HG03558 (cell line): ENCODE results near the gene MALT1.

Experiments
- ATAC-seq: cut with Tn5 transposase; IDR thresholded peaks from one replicate; pipeline ENCODE4 v1.9.1; 2021; ENCODE audit warnings: moderate number of reproducible peaks; ENCODE audit not compliant: unreplicated experiment; ENCODE audit errors: extremely low read depth

MALT1 gene

GRCh38 chr18:58792086-58792485 lies 120.8 kb downstream of the MALT1 start:
- peak; percentile 88 for ATAC-seq

- ATAC-seq = no peak
Measured at GRCh38 chr18:58793361-58793760, 122.1 kb downstream of the MALT1 start.

- no peak for ATAC-seq
Measured at GRCh38 chr18:58796220-58796619, 125.0 kb downstream of the MALT1 start.

GRCh38 chr18:58800582-58800981 lies 129.3 kb downstream of the MALT1 start:
- peak; percentile 93 for ATAC-seq

GRCh38 chr18:58802959-58803358 lies 131.7 kb downstream of the MALT1 start:
- ATAC-seq = no peak

- no peak for ATAC-seq
Measured at GRCh38 chr18:58803978-58804377, 132.7 kb downstream of the MALT1 start.
